Endothelial cell (in vitro differentiated cells): ENCODE data around the gene TMEM14C. TPM values are rescaled to one million over a fixed set of nuclear protein-coding genes. Genes with fewer than 3 reads are reported as not detected.

Experiments
- DNase-seq: peaks from one replicate; pipeline ENCODE4 v3.0.0; 2021; ENCODE audit warnings: low spot score
- H3K27ac Mint-ChIP-seq: one replicate; pipeline ENCODE4 v1.8.0; 2021; ENCODE audit warnings: mixed read lengths, inconsistent platforms; ENCODE audit not compliant: unreplicated experiment
- H3K27me3 Mint-ChIP-seq: one replicate; pipeline ENCODE4 v1.8.0; 2021; ENCODE audit warnings: mild to moderate bottlenecking, moderate library complexity, mixed read lengths, inconsistent platforms; ENCODE audit not compliant: unreplicated experiment
- H3K36me3 Mint-ChIP-seq: one replicate; pipeline ENCODE4 v1.8.0; 2021; ENCODE audit warnings: mild to moderate bottlenecking, low read depth, mixed read lengths, inconsistent platforms; ENCODE audit not compliant: unreplicated experiment
- H3K4me1 Mint-ChIP-seq: one replicate; pipeline ENCODE4 v1.8.0; 2021; ENCODE audit warnings: mild to moderate bottlenecking, mixed read lengths, inconsistent platforms; ENCODE audit not compliant: unreplicated experiment
- H3K4me3 Mint-ChIP-seq: one replicate; pipeline ENCODE4 v1.8.0; 2021; ENCODE audit warnings: mild to moderate bottlenecking, mixed read lengths, inconsistent platforms; ENCODE audit not compliant: unreplicated experiment
- H3K9me3 Mint-ChIP-seq: one replicate; pipeline ENCODE4 v1.8.0; 2021; ENCODE audit warnings: mixed read lengths, inconsistent platforms; ENCODE audit not compliant: unreplicated experiment
- long read RNA-seq: library from polyadenylated mRNA; unstranded; transcript quantifications from one replicate; pipeline ENCODE4 v2.0.0, GENCODE V29; 2020; ENCODE audit not compliant: unreplicated experiment
- total RNA-seq: library from RNA; stranded (reverse); fragmentation: NEBNext Ultra II Directional; extraction: Animal tissue kit (Norgen Biotek cat#: 25700); gene quantifications from one replicate; pipeline ENCODE4 v1.2.1, GENCODE V29; 2021; ENCODE audit not compliant: unreplicated experiment
- TF ChIP-seq, protein P1 (sequence below): fragments of 200-600 bp; sonication (generic); IDR thresholded peaks from one replicate; pipeline ENCODE4 v1.5.0; 2021; ENCODE audit warnings: antibody characterized with exemption; ENCODE audit not compliant: unreplicated experiment

Gene TMEM14C
- 96.7 TPM for total RNA-seq
- long read RNA-seq, transcript TMEM14C-201 (6 exons, 1,113 nt) = major isoform, 60 of 70 reads
- long read RNA-seq, partial matches to known transcripts = 0 of 70 reads
- long read RNA-seq, other reads (novel, unspliced or antisense) = 7 of 70 reads

DNA sequence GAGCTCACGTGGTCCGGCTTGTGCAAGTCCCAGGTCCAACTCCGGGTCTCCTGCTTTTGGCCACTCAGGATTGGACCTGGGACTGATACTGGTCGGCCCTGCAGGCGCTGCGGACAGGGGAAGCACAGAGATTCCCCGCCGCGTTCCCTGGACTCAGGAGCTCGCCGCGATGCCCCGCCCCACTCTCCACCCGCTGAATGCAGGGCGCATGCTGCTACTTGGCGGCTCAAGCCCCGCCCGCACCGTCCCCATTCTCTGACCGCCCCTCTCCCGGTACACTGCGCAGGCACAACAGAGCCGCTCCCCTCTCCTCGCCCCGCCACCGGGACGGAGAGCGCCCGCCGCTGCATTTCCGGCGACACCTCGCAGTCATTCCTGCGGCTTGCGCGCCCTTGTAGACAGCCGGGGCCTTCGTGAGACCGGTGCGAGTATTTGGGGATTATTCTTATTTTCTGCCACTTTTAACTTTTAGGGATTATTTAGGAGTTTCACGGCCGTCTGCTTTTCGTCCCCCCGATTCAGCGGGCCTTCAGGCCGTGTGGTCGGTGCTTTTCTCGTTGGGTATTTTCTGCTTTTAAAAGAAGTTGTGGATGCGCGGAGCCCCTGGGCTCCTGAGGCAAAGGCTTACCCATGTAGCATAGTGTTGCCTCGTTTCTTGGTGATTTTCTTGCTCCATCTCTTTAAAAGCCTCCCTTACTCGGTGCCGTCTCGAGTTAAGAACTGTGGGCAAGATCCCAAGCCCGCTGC lies at the start of gene TMEM14C:
Gene TMEM14C (plus strand): TSS at position 251 of the 747 bp plus-strand sequence. CDS start 1,544 bp downstream, outside the sequence.
- H3K4me3 Mint-ChIP-seq = peak within 1 kb of the TSS; percentile 97
- H3K4me1 Mint-ChIP-seq = peaks cover 27% of the 10 kb centered on the region
- peak within 1 kb of the TSS; percentile 92 for H3K27ac Mint-ChIP-seq
- H3K9me3 Mint-ChIP-seq = no peaks in the 10 kb centered on the region
- H3K36me3 Mint-ChIP-seq = peaks cover 15% of the 10 kb centered on the region
- peak; percentile 93 for DNase-seq
- H3K27me3 Mint-ChIP-seq = peaks cover 8% of the 10 kb centered on the region
- TF ChIP-seq, protein P1, sequence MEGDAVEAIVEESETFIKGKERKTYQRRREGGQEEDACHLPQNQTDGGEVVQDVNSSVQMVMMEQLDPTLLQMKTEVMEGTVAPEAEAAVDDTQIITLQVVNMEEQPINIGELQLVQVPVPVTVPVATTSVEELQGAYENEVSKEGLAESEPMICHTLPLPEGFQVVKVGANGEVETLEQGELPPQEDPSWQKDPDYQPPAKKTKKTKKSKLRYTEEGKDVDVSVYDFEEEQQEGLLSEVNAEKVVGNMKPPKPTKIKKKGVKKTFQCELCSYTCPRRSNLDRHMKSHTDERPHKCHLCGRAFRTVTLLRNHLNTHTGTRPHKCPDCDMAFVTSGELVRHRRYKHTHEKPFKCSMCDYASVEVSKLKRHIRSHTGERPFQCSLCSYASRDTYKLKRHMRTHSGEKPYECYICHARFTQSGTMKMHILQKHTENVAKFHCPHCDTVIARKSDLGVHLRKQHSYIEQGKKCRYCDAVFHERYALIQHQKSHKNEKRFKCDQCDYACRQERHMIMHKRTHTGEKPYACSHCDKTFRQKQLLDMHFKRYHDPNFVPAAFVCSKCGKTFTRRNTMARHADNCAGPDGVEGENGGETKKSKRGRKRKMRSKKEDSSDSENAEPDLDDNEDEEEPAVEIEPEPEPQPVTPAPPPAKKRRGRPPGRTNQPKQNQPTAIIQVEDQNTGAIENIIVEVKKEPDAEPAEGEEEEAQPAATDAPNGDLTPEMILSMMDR = no peak

DNA sequence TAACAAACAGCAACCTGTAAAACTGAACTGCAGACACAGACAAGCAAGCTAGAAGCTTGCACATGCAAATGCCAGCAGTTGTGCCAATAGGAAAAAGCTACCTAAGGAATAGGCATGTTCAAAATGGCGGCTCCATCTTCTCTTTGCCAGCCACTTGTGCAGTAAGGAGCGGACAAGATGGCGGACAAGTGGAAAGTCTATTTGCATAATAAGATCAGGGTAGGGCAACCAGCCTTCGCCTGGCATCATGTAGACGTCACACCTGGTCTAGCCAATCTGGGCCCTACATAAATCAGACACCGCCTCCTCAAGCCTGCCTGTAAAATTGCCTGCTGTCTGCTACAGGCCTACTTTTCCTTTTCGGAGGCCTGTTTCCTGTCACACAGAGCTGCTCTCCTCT lies 46.5 kb upstream of the TMEM14C start:
- Mint-ChIP-seq H3K9me3 (no peaks in the 10 kb centered on the region), H3K27ac (no peak overlapping the region), H3K4me3 (no peak overlapping the region), H3K4me1 (peaks cover 4% of the 10 kb centered on the region), H3K36me3 (no peaks in the 10 kb centered on the region), H3K27me3 (no peaks in the 10 kb centered on the region)
- no peak for DNase-seq
- TF ChIP-seq, protein P1 = no peak

DNA sequence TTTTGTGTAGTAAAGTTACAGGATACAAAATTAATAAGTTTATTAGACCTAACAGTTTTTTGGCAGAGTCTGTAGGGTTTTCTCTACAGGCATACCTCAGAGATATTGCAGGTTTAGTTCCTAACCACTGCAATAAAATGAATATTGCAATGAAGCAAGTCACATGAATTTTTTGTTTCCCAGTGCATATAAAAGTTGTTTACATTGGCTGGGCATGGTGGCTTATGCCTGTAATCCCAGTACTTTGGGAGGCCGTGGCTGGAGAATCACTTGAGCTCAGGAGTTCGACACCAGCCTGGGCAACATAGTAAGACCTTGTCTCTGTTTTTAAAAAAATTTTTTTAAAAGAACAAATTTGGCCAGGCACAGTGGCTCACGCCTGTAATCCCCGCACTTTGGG lies 44.4 kb upstream of the TMEM14C start:
- Mint-ChIP-seq H3K36me3 (no peaks in the 10 kb centered on the region), H3K4me3 (no peak overlapping the region), H3K4me1 (peaks cover 11% of the 10 kb centered on the region), H3K27ac (no peak overlapping the region), H3K27me3 (no peaks in the 10 kb centered on the region), H3K9me3 (no peaks in the 10 kb centered on the region)
- no peak for DNase-seq
- TF ChIP-seq, protein P1 = no peak

DNA sequence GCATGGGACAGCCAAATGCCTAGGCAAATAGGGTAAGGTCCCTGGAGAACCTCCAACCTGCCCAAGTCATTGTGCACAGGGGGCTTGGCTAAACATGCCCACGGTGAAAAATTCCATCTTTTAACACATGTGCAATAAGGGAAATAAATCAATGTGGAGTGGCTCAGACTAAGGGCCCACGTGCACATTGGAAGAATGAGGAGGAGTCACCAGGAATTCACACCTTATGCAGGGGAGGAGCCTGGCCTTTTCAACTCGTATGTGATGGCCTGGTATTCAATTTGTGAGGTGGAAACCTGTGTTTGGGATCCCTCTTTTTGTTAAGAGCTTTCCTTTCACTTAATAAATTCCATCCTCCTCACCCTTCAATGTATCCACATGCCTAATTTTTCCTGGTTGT lies 41.1 kb upstream of the TMEM14C start:
- no peak for DNase-seq
- TF ChIP-seq, protein P1 = no peak
- Mint-ChIP-seq H3K4me3 (no peak overlapping the region), H3K4me1 (peaks cover 23% of the 10 kb centered on the region), H3K9me3 (no peaks in the 10 kb centered on the region), H3K27ac (no peak overlapping the region), H3K27me3 (peaks cover 3% of the 10 kb centered on the region), H3K36me3 (no peaks in the 10 kb centered on the region)

DNA sequence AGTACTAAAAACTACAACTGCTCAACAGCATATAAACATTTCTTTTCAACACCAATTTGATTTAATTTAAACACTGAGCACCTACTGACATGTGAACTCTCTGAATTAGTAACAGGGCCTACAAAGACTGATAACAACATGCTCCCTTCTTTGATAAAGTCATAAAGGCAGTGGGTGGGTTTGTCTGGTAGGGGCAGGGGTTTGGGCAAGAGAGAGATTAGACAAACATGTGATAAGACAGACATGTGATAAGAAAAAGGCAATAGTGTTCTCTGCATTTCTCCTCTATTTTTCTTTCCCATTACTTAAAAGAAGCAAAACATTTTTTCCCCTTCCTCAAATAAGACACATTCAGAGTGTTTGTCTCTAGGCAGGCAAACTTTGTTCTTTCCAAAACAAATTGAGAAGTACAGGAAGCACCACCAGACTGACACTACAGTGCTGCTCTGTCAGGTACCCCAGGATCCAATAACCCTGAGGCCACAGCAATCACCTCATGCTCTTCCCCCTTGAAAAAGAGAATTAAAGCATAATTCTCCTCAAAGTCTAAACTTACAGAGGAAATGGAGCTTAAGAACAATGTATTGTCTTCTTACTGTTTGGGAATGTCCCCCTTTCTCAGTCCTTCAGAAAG lies 40.4 kb upstream of the TMEM14C start:
- TF ChIP-seq, protein P1 = no peak
- DNase-seq = no peak
- H3K27ac Mint-ChIP-seq = no peak overlapping the region
- H3K27me3 Mint-ChIP-seq = peaks cover 3% of the 10 kb centered on the region
- peaks cover 22% of the 10 kb centered on the region for H3K4me1 Mint-ChIP-seq
- H3K4me3 Mint-ChIP-seq = no peak overlapping the region
- H3K9me3 Mint-ChIP-seq = no peaks in the 10 kb centered on the region
- H3K36me3 Mint-ChIP-seq = no peaks in the 10 kb centered on the region
